ENCODE results near the gene SYPL2.
"Not testable (repeated sequence)": the region's sequence is repeated elsewhere in the genome, so short reads cannot be mapped to it uniquely, and the experiment has no call there.

Gene SYPL2

DNA sequence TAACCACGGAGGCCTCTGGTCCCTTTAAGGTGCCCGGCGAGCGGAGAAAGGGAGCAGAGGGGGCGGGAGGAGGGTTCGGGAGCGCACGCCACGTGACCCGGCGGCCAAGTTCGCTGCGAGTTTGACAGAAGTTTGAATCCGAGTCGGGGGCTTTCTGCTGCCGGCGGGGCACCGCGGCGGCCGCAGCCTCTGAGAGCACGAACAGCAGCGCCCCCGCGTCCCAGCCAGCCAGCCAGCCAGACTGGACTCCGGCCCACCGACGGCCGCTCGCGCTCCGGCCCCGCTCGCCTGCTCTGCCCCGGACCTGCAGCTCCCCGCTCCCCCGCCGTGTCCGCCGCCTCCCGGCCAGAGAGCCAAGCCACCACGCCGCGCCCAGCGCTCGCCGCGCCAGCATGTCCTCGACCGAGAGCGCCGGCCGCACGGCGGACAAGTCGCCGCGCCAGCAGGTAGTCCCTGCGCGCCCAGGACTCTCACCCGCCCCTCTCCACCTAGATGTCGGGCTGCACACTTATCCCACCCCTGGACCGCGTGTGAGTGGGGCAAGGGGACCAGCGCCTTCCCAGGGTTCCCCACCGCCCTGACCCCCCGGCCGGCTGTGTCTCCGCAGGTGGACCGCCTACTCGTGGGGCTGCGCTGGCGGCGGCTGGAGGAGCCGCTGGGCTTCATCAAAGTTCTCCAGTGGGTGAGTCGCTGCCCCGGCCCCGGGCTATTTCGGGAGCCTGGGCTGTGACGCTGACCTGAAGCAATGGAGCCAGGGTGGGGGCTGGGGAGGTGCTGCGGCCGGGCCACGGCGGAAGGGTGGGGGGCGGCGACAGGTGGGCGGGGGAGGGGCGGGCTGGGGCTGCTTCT lies at the start of gene SYPL2:
SYPL2 (plus strand) TSS at position 95 of the 849 bp plus-strand sequence; CDS start at position 393, 298 bp downstream.
- DNase-seq, result no peak

DNA sequence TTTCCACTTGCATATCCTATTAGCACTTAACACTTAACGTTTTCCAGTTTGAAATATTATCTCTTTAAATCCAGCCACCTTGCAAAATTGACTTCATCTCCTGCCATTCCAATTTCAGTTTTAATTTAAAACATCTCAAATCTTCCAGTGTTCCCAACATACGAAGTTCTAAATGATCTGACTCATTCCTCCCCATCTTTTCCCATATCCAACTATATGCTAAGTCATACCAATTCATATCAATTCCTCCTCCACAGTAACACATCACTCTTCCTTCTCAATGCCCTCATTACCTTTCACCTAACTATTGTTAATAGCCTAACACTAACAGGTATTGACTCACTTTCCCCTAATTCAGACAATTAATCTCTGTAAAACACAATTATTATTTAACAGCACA lies 42.8 kb upstream of the SYPL2 start:
- DNase-seq, result no peak
- in situ Hi-C loops (cut with HindIII; ENCODE audit: low pct_ligation_motif_present, low pct_unique_long_range_greater_than_20kb, low sequenced_read_pairs), result no loop called here

More for the DNA sequence above, at the start of gene SYPL2:
- in situ Hi-C loops (cut with HindIII; ENCODE audit: low pct_ligation_motif_present, low pct_unique_long_range_greater_than_20kb, low sequenced_read_pairs), result no loop called here

DNA sequence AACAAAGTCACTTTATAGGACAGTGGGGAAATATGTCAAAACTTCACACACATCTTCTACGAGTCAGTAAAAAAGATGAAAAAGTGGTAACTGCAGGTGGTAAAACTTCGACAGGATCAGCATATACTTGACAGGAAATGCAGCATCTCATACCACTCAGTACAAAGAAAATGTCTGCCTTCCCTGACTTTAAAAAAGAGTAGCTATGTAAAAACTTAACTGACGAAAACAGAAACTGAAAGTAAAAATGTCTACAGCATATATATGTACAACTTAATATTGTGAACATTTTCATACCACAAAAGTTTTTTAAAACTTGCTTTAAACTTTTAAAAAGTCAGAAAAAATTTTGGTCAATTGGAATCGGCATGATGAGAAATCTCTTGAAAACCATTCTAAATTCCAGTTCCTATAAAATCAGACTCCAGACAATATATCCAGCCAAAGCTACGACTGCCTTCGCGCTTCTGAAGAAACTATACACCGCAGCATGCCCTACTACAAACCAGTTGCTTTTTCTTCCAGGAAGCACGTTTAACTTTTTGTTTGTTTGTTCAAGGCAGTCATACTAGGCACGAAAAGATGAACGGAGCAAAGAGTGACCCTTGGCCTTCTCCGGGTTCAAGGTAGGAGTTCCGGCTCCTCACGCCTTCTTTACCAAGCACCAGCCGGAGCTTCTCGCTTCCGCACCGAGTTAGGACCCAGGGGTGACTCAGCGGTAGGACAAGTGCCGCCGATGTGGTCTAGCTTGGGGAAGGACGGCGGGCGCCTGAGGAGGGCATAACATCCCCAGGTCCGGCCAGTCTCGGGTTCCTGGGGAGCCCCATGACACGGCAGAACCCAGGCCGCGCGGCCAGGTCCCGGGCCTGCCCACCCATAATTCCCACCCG lies 40.7 kb upstream of the SYPL2 start:
- in situ Hi-C loops (cut with HindIII; ENCODE audit: low pct_ligation_motif_present, low pct_unique_long_range_greater_than_20kb, low sequenced_read_pairs), result no loop called here
- DNase-seq, result peak; percentile 63

DNA sequence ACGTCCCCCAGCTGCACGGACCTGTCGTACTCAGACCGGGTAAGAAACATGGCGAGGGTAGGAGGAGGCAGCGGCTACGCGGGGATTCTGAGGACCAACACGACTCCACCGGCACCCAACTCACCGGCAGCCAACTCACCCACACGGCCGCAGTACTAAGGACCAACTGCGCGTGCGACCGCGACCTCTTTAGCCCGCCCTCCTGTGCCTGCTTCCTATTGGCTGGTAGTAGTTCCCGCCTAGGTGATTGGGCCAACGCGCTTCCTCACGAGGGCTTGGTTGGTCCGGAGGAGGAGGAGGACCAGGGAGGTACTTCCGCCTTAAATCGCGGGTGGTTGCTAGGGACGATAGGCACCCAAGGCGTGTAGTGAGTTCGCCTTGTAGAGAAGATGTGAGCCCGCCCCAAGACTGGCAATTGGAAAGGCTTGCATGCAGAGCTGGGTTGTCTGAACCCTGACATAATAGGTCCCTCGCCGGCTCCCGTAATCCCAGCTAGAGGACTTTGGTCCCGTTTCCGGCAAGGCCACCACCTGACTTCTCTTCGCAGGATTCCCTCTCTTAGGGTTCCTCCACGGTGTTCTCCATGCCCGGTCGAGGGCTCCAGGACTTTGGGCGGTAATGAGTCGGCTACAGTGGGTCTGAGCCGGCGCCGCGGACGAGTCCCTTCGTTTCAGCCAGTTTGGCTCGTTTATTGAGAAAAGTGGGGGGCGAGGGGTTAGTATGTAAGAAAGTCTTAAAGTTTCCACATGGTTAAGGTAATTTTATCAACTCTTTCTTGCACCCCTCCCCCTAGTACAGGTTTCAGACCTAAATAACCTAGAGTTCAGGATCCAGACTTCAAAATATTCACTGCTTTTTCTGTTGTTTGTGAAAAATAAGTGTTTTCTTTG lies 39.8 kb upstream of the SYPL2 start, which contains the start of gene PSMA5:
PSMA5 (minus strand) TSS at position 168 of the 890 bp plus-strand sequence; CDS start at position 50, 118 bp downstream.
- in situ Hi-C loops (cut with HindIII; ENCODE audit: low pct_ligation_motif_present, low pct_unique_long_range_greater_than_20kb, low sequenced_read_pairs), result no loop called here

DNA sequence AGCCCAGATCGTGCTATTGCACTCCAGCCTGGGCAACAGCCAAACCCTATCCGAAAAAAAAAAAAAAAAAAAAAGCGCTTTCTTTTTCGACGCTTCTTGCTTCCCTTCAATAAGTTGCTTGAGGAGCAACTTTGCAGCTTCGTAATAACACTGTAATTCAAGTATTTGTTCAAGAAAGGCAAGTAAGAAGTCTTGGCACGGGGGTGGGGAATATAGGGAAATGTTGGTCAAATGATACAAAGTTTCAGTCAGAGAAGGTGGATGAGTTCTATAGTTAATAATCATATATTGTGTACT lies 39.2 kb upstream of the SYPL2 start:
- peak; percentile 15 for DNase-seq
- in situ Hi-C loops (cut with HindIII; ENCODE audit: low pct_ligation_motif_present, low pct_unique_long_range_greater_than_20kb, low sequenced_read_pairs), result no loop called here

More for the DNA sequence above, 39.8 kb upstream of the SYPL2 start, which contains the start of gene PSMA5:
- peak; percentile 99 for DNase-seq

DNA sequence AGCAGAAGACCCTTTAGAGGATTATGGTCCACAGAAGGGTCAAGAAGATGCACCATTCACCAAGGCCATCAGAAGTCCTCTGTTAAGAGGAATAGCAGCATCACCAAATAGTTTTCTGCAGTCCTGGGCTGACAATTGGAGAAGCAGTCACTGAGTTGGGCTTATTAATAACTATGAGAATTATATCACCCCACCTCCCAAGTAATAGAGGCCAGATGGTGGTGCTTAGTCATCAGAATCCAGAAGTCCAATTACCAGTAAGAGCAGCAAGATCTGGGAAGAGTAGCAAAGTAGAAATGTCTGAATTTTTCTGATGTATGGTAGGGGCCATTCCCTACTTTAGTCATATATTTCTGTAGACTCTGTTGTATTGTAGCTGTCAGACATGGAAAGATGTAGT lies 34.0 kb upstream of the SYPL2 start:
- in situ Hi-C loops (cut with HindIII; ENCODE audit: low pct_ligation_motif_present, low pct_unique_long_range_greater_than_20kb, low sequenced_read_pairs), result no loop called here
- no peak for DNase-seq

DNA sequence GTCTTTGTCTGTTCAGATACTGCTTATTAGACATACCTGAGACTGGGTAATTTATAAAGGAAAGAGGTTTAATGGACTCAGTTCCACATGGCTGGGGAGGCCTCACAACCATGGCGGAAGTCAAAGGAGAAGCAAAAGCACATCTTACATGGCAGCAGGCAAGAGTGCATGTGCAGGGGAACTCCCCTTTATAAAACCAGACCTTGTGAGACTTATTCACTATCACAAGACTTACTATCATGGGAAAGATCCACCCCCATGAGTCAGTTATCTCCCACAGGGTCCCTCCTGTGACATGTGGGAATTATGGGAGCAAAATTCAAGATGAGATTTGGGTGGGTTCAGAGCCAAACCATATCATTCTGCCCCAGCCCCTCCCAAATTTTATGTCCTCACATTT lies 33.0 kb upstream of the SYPL2 start:
- DNase-seq, result no peak
- in situ Hi-C loops (cut with HindIII; ENCODE audit: low pct_ligation_motif_present, low pct_unique_long_range_greater_than_20kb, low sequenced_read_pairs), result no loop called here

DNA sequence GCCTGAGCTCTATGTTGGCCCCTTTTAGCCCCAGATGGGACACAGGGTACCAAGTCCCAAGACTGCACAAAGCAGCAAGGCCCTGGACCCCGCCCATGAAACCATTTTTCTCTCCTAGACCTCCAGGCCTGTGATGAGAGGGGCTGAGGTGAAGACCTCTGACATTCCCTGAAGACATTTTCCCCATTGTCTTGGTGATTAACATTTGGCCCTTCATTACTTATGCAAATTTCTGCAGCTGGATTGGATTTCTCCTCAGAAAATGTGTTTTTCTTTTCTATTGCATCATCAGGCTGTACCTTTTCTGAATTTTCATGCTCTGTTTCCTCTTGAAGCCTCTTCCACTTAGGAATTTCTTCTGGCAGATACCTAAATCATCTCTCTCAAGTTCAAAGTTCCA lies 31.9 kb upstream of the SYPL2 start:
- DNase-seq, result no peak
- in situ Hi-C loops (cut with HindIII; ENCODE audit: low pct_ligation_motif_present, low pct_unique_long_range_greater_than_20kb, low sequenced_read_pairs), result no loop called here

DNA sequence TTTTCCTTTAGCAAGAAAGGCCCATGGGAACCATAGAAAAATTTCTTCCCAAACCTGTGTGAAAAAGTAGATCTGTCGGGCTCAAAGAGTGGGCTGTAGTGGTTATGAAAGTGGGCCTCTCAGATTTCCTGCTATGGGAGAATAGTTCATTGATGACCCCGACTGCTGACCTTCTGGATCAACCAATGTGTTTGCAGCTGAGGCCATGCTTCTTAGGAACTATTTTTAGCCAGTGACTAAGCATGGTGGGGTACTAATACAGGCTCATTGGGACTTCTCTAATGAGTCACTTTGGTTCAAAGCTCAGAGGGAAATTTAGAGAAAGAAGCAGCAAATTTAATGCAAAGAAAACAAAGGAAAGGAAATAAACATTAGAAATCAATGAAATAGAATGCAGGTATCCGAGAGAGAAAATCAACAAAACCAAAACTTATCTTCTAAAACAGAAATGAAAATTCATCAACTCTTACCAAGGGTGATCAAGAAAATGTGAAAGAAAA lies 27.5 kb upstream of the SYPL2 start:
- in situ Hi-C loops (cut with HindIII; ENCODE audit: low pct_ligation_motif_present, low pct_unique_long_range_greater_than_20kb, low sequenced_read_pairs), result no loop called here
- DNase-seq, result peak; percentile 55

DNA sequence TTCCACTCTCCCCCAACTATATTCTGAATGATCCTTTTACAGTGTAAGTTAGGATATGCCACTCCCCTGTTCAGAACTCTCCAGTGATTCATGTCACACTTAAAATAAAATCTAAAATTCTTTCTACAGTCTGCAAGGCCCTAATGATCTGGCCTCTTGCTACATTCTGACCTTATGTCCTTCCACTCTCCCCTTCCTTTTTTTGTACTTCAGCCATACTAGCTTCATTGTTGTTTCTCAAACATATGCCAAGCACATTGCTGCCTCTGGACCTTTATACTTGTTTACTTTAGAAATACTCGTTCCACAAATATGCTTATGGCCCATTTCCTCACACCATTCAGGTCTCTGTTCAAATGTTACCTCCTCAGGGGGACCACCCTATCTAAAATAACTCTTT lies 25.3 kb upstream of the SYPL2 start:
- no peak for DNase-seq

DNA sequence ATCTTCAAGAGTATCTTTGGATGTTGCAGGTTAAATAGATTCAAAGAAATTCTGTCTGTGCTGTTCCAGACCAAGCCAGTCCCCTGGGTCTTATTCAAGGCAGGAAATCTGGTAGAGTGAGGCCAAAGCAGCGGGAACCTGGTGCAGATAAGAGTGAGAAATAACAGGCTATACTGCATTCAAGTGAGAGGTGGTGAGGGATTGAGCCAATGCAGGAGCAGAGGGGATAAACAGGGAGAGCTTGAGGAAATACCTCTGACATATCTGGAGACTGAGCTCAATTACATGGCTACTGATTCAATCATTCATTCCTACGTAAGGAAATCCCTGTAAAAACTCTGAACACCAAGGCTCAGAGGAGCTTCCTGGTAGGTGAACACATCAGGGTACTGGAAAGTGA lies 22.9 kb upstream of the SYPL2 start:
- in situ Hi-C loops (cut with HindIII; ENCODE audit: low pct_ligation_motif_present, low pct_unique_long_range_greater_than_20kb, low sequenced_read_pairs), result no loop called here
- DNase-seq, result no peak

More for the DNA sequence above, 25.3 kb upstream of the SYPL2 start:
- in situ Hi-C loops (cut with HindIII; ENCODE audit: low pct_ligation_motif_present, low pct_unique_long_range_greater_than_20kb, low sequenced_read_pairs), result no loop called here

DNA sequence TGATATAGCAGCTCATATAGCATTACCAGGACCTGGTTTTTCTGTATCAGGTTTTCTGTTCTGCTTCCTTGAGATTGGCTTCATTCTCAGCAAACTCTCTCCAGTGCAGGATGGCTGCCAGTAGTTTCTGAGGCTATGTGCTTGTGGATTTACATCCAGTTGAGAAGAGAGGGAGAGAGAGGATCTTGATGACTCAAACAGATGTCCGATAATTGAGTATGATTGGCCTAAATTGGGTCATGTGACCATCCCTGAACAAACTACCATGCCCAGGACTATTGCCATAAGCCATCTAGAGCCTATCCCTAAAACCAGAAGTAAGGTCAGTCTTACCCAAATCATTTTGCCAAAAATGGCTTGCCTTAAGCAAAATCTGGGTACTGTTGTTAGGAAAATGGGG lies 22.0 kb upstream of the SYPL2 start:
- no peak for DNase-seq
- in situ Hi-C loops (cut with HindIII; ENCODE audit: low pct_ligation_motif_present, low pct_unique_long_range_greater_than_20kb, low sequenced_read_pairs), result no loop called here

DNA sequence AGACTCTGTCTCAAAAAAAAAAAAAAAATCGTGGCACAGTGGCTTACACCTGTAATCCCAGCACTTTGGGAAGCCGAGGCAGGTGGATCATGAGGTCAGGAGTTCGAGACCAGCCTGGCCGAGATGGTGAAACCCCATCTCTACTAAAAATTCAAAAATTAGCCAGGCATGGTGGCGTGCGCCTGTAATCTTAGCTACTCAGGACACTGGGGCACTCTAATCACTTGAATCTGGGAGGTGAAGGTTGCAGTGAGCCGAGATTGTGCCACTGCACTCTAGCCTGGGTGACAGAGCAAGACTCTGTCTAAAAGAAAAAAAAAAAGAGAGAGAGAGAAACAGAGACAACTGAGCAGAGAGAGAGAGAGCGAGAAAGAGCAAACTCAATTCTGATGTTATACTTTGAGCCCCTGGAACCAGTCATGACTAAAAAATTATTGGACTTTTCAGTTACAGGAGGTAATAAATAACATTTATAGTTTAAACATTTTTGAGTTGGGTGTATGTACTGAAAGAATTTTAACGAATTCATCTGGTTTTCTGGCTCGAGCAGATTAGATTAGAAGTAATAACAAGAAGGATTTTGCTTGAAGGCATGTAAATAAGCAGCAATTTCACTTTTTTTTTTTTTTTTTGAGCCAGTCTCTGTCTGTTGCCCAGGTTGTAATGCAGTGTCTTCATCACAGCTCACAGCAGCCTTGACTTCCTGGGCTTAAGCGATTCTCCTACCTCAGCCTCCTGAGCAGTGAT lies 20.2 kb upstream of the SYPL2 start:
- in situ Hi-C loops (cut with HindIII; ENCODE audit: low pct_ligation_motif_present, low pct_unique_long_range_greater_than_20kb, low sequenced_read_pairs); DNase-seq: not testable (repeated sequence)

DNA sequence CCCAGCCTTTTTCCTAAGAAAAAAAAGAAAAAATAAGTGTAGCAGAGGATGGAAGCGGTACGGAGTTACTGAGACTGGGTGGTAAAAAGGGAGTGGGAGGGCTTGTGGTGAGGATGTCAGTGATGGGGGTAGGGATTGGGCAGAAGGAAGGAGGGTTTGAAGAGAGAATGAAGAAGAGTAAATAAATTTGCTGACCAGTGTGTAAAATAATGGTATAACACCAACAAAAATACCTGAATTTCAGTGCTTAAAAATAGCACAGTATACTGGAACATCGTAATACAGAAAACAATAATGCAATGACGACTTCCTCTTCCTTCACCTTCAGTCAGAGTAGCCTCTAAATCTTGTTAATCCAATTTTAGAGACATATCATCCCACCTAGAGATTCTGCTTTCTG lies 18.8 kb upstream of the SYPL2 start:
- in situ Hi-C loops (cut with HindIII; ENCODE audit: low pct_ligation_motif_present, low pct_unique_long_range_greater_than_20kb, low sequenced_read_pairs), result no loop called here
- no peak for DNase-seq

DNA sequence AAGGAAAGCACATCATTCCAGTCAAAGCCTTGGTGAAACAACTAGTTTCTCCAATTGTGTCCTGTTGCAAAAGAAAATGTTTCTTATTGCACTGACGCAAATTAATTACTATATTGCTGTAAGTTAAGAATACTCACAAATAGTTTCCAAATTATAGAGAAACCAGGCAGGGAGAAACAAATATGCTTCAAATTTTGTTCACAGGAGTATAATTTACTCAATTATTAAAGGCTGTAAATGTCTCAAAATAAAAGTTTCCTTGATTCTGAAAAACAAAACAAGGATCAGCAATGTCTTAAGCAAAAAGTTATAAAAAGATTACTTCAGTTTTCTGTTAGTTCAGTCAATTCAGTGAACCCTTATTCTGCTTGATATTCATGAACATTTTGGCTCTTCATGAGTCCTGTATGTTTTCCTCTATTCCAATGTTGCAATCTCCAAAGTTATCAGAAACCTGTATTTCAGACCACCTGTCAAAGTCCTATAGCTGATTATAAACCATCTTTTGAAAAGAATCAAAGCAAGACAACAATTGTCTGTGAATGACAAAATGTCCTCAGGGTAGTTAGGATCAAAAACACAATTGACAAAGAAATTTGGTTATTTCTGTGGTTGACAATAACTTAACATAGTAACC lies 11.7 kb upstream of the SYPL2 start:
- in situ Hi-C loops (cut with HindIII; ENCODE audit: low pct_ligation_motif_present, low pct_unique_long_range_greater_than_20kb, low sequenced_read_pairs), result no loop called here
- no peak for DNase-seq

DNA sequence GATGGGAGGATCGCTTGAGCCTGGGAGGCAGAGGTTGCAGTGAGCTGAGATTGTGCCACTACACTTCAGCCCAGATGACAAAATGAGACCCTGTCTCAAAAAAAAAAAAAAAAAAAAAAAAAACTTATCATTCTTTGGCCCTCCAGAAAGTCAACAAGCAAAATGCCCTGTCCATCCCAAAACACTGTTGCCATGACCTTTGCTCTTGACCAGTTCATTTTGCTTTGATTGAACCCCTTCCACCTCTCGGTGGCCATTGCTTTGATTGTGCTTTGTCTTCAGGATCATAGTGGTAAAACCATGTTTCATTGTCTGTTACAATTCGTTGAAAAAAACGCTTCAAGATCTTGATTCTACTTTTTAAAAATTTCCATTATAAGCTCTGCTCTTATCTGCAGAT lies 8.5 kb upstream of the SYPL2 start:
- no peak for DNase-seq
- in situ Hi-C loops (cut with HindIII; ENCODE audit: low pct_ligation_motif_present, low pct_unique_long_range_greater_than_20kb, low sequenced_read_pairs), result no loop called here

DNA sequence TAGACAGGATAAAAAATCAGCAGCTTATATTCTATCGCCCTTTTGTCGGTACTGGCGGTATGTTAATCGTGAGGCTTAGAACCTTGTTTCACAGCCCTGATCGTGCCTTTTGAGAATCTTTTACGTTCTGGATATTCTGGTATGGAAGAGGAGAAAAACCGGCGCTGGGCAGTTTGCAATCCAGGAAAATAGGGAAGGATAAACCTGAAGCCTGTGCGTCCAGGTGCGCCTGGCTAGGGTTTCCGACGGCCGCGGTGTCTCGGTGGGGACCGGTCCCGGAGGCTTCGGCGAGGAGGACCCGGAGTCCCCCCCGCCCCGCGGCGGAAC lies 258 bp upstream of the SYPL2 start:
- in situ Hi-C loops (cut with HindIII; ENCODE audit: low pct_ligation_motif_present, low pct_unique_long_range_greater_than_20kb, low sequenced_read_pairs), result no loop called here
- no peak for DNase-seq
